HG03064 (cell line): ENCODE measurements around the gene HMOX2.

Experiments used
- ATAC-seq: cut with Tn5 transposase; IDR thresholded peaks from one replicate; pipeline ENCODE4 v1.9.1; 2021; ENCODE audit warnings: low read depth; ENCODE audit not compliant: unreplicated experiment

HMOX2 gene

DNA sequence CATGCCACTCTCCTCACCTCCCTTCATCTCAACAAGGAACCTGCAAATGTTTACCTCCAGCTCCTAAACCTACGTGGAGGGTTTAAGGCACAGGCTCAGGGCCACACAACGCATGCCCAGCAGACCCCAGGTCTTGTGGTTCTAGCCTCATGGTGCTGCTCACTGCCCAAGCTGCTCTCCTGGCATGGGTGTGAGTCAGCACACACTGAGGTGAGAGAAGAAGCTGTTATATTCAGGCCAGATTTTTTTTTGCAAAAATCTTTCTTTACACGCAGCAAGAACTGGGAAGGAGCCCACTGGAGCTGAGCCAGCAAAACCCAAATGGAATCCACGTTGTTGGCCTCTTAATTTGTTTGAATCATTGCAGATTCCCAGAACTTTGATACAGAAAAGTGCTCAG is 74.4 kb downstream of the HMOX2 start:
- no peak for ATAC-seq

DNA sequence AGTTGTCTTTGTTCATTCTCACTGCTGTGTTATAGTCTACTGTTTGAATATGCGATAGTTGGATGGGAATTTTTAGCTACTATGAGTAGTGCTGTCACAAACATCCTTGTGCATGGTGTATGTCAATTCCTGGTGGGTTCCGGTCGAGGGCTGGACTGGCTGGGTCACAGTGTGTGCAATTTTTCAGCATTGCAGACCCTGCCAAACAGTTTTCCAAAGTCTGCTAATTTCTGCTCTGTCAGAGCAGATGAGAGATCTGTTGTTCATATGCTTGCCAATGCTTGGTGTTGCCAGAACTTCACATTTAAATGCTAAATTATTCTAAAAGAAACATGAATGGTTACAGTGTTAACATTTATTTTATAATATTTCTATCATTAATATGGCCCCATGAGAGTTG is 76.3 kb downstream of the HMOX2 start:
- no peak for ATAC-seq

DNA sequence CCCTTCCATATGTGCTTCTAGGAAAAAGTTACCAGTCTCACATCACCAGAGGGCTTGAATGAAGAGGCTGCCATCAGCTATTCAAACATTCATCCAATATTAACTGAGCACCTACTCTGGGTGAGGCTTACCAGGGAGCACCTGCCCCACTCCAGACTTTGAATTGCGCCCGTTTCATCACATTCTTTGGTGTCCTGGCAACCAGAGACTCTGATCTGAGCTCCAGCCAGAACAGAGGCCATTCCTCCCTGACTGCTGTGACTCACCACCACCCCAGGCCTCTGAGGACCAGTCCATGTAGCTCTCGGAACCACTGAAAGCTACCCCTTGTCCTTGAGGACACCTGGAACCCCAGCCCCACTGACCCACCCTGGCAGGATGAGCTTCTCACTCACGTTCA is 79.9 kb downstream of the HMOX2 start, which contains the start of gene C16orf96:
Gene C16orf96, plus strand, starts transcription at position 229 of the 400 bp plus-strand sequence. Its CDS starts 150 bp downstream, at position 379.
- no peak for ATAC-seq

DNA sequence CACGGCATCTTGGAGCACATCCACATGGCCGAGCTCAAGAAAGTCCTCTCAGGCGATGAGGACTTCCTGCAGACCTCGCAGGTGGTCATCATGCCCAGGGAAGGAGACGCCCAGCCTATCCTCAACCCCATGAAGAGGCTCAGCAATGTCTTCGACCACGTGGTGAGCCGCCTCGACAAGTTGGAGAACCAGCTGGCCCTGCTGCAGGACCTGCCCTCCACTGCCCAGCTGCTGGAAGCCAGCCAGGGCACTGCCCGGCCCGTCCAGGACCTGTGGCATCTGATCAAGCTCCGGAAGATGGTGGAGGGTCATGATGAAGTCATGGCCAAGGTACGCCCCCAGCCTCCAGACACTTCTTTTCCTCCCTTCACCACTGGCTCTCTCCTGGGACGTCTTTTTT is 80.4 kb downstream of the HMOX2 start:
- no peak for ATAC-seq

DNA sequence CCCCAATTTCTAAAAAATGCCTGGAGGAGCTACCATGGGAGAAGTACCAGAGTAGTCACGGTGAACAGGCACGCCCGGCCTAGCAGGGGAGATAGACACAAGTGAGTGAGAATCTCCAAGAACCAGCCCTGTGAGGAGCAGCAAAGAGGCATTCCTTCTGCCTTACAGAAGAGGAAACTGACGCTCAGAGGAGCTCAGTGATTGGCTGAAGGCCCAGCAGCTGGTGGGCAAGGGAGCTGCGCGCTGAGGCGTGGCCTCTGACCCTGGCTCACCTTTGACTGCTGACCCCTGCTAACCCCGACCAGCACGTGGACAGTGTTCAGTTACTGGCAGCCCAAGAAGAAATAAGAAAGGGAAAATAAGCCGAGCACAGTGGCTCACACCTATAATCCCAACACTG is 81.8 kb downstream of the HMOX2 start:
- no peak for ATAC-seq
